ENCODE results near the gene TAAR6. TPM values are rescaled to one million over a fixed set of nuclear protein-coding genes. Genes with fewer than 3 reads are reported as not detected.
A peak's percentile ranks its signal among the peaks of the same experiment; 100 is the strongest.

TAAR6 gene
- total RNA-seq, 1 experiment from 2014 or later, result not detected

- peaks cover 7% of the 10 kb centered on the region for H3K27me3 ChIP-seq (replicated peaks; ENCODE audit: insufficient read depth, low read depth, low read length, poor library complexity)
- intact Hi-C loops (cut with micrococcal nuclease; ENCODE audit: unreplicated experiment), result loop anchor here (10.0 kb wide), 1 partner anchor 269 kb away; the partner anchor contains the start of gene SLC18B1
- H3K4me1 ChIP-seq (ENCODE audit: insufficient read depth, low read length, poor library complexity, severe bottlenecking), result no peaks in the 10 kb centered on the region
- DNase-seq (ENCODE audit: low spot score), result no peak
- H3K27ac ChIP-seq (ENCODE audit: low read depth, low read length, poor library complexity, severe bottlenecking), result no peak overlapping the region
- ChIA-PET POLR2A (ENCODE audit: low non-redundant PET) (no interaction called here), CTCF (no interaction called here)
- BruUV-seq (replicated peaks), result no TSS peak
- H3K36me3 ChIP-seq (ENCODE audit: insufficient read depth, low read length, poor library complexity, severe bottlenecking), result no peaks in the 10 kb centered on the region
- no peak for TF ChIP-seq CTCF (conservative IDR thresholded peaks at IDR 0.05; ENCODE audit: low read depth, low read length)
- TF ChIP-seq EZH2 (IDR thresholded peaks at IDR 0.05; ENCODE audit: borderline replicate concordance, low read depth, low read length, poor library complexity, severe bottlenecking), result no peak
- H3K4me3 ChIP-seq (ENCODE audit: low read depth, low read length, poor library complexity, severe bottlenecking), result no peak overlapping the region
- H3K9me3 ChIP-seq (ENCODE audit: low read depth, low read length, poor library complexity, severe bottlenecking), result no peaks in the 10 kb centered on the region
Measured at GRCh38 chr6:132525866-132526265, 44.3 kb upstream of the TAAR6 start.

- H3K27me3 ChIP-seq (replicated peaks; ENCODE audit: insufficient read depth, low read depth, low read length, poor library complexity), result peaks cover 7% of the 10 kb centered on the region
- no peaks in the 10 kb centered on the region for H3K36me3 ChIP-seq (ENCODE audit: insufficient read depth, low read length, poor library complexity, severe bottlenecking)
- intact Hi-C loops (cut with micrococcal nuclease; ENCODE audit: unreplicated experiment), result loop anchor here (10.0 kb wide), 1 partner anchor 268 kb away; the partner anchor contains the start of gene SLC18B1
- no peaks in the 10 kb centered on the region for H3K4me1 ChIP-seq (ENCODE audit: insufficient read depth, low read length, poor library complexity, severe bottlenecking)
- no peaks in the 10 kb centered on the region for H3K9me3 ChIP-seq (ENCODE audit: low read depth, low read length, poor library complexity, severe bottlenecking)
- DNase-seq (ENCODE audit: low spot score), result no peak
- ChIA-PET CTCF (no interaction called here), POLR2A (ENCODE audit: low non-redundant PET) (no interaction called here)
- BruUV-seq (replicated peaks), result no TSS peak
- no peak overlapping the region for H3K27ac ChIP-seq (ENCODE audit: low read depth, low read length, poor library complexity, severe bottlenecking)
- no peak for TF ChIP-seq CTCF (conservative IDR thresholded peaks at IDR 0.05; ENCODE audit: low read depth, low read length)
- no peak for TF ChIP-seq EZH2 (IDR thresholded peaks at IDR 0.05; ENCODE audit: borderline replicate concordance, low read depth, low read length, poor library complexity, severe bottlenecking)
- no peak overlapping the region for H3K4me3 ChIP-seq (ENCODE audit: low read depth, low read length, poor library complexity, severe bottlenecking)
Measured at GRCh38 chr6:132526461-132526860, 43.7 kb upstream of the TAAR6 start.

- Histone ChIP-seq H3K9me3 (ENCODE audit: low read depth, low read length, poor library complexity, severe bottlenecking) (no peaks in the 10 kb centered on the region), H3K4me3 (ENCODE audit: low read depth, low read length, poor library complexity, severe bottlenecking) (no peak overlapping the region), H3K36me3 (ENCODE audit: insufficient read depth, low read length, poor library complexity, severe bottlenecking) (no peaks in the 10 kb centered on the region), H3K4me1 (ENCODE audit: insufficient read depth, low read length, poor library complexity, severe bottlenecking) (no peaks in the 10 kb centered on the region), H3K27me3 (replicated peaks; ENCODE audit: insufficient read depth, low read depth, low read length, poor library complexity) (peaks cover 7% of the 10 kb centered on the region), H3K27ac (ENCODE audit: low read depth, low read length, poor library complexity, severe bottlenecking) (no peak overlapping the region)
- TF ChIP-seq CTCF (conservative IDR thresholded peaks at IDR 0.05; ENCODE audit: low read depth, low read length) (no peak), EZH2 (IDR thresholded peaks at IDR 0.05; ENCODE audit: borderline replicate concordance, low read depth, low read length, poor library complexity, severe bottlenecking) (no peak)
- POLR2A ChIA-PET (ENCODE audit: low non-redundant PET), result no interaction called here
- intact Hi-C loops (cut with micrococcal nuclease; ENCODE audit: unreplicated experiment), result loop anchor here (10.0 kb wide), 1 partner anchor 267 kb away; the partner anchor contains the start of gene SLC18B1
- BruUV-seq (replicated peaks), result no TSS peak
- peak; percentile 69 for DNase-seq (ENCODE audit: low spot score)
- CTCF ChIA-PET, result no interaction called here
Measured at GRCh38 chr6:132527791-132528190, 42.3 kb upstream of the TAAR6 start.

Measured in A673 (cell line).